Measurements from ENCODE around the gene RSF1.

- no peak for TF ChIP-seq POLR2A (IDR thresholded peaks at IDR 0.05)
- TF ChIP-seq, protein P1, sequence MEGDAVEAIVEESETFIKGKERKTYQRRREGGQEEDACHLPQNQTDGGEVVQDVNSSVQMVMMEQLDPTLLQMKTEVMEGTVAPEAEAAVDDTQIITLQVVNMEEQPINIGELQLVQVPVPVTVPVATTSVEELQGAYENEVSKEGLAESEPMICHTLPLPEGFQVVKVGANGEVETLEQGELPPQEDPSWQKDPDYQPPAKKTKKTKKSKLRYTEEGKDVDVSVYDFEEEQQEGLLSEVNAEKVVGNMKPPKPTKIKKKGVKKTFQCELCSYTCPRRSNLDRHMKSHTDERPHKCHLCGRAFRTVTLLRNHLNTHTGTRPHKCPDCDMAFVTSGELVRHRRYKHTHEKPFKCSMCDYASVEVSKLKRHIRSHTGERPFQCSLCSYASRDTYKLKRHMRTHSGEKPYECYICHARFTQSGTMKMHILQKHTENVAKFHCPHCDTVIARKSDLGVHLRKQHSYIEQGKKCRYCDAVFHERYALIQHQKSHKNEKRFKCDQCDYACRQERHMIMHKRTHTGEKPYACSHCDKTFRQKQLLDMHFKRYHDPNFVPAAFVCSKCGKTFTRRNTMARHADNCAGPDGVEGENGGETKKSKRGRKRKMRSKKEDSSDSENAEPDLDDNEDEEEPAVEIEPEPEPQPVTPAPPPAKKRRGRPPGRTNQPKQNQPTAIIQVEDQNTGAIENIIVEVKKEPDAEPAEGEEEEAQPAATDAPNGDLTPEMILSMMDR (IDR thresholded peaks at IDR 0.05), result no peak
These were observed 175.6 kb downstream of the RSF1 start for GRCh38 chr11:77644887-77645286.
